Occipital lobe (tissue), 2 donors: ENCODE data around the gene ATOH7. TPM values are rescaled to one million over a fixed set of nuclear protein-coding genes. Genes with fewer than 3 reads are reported as not detected.
"Not testable (repeated sequence)": the region's sequence is repeated elsewhere in the genome, so short reads cannot be mapped to it uniquely, and the experiment has no call there.

Experiments
- DNase-seq: peaks from one replicate; lab custom pipeline; 2025; lab: John Stamatoyannopoulos, UW
- total RNA-seq: library from RNA; depleted of rRNA; stranded (reverse); fragments of >200 nt; gene quantifications from one replicate; pipeline ENCODE4 v1.2.3, GENCODE V29; 2014

ATOH7 gene
- 1.4 TPM for total RNA-seq

DNA sequence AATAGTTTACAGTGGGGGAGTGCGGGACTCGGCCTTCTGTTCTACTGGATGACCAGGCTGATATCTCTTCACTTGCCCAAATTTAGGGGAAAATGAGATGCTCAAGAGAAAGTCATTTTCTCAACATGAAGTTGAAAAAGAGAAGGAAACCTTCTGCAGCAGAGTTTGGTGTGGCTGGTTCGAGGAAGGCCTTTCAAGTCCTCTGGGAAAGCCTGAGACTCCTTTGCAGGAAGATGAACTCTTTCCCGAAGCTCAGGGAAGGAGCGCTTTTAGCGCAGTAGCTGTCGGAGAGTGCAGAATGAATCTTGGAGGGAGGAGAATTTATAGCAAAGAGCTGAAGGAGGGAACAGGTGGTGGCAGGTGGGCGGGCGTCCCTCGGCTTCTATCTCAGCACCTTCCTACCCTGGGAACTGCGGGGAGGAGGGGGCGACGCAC is at the start of gene ATOH7:
Gene ATOH7 (minus strand): TSS at position 297 of the 435 bp plus-strand sequence. CDS start 436 bp downstream, outside the sequence.
- DNase-seq = peak; percentile 16

DNA sequence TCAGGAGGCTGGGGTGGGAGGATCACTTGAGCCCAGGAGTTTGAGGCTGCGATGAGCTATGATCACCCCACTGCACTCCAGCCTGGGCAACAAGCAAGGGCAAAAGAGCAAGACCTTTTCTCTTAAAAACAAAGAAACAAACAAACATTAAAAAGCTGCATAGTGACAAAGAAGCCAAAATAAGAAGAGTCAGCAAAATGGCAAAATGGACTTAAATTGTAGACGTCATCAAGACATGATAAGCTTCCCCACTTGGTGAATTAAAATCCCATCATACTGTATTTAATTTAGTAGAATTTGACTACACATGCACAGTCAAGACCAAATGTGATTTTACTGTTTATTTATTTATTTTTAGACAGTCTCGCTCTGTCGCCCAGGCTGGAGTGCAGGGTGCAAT is 48.8 kb upstream of the ATOH7 start:
- no peak for DNase-seq

DNA sequence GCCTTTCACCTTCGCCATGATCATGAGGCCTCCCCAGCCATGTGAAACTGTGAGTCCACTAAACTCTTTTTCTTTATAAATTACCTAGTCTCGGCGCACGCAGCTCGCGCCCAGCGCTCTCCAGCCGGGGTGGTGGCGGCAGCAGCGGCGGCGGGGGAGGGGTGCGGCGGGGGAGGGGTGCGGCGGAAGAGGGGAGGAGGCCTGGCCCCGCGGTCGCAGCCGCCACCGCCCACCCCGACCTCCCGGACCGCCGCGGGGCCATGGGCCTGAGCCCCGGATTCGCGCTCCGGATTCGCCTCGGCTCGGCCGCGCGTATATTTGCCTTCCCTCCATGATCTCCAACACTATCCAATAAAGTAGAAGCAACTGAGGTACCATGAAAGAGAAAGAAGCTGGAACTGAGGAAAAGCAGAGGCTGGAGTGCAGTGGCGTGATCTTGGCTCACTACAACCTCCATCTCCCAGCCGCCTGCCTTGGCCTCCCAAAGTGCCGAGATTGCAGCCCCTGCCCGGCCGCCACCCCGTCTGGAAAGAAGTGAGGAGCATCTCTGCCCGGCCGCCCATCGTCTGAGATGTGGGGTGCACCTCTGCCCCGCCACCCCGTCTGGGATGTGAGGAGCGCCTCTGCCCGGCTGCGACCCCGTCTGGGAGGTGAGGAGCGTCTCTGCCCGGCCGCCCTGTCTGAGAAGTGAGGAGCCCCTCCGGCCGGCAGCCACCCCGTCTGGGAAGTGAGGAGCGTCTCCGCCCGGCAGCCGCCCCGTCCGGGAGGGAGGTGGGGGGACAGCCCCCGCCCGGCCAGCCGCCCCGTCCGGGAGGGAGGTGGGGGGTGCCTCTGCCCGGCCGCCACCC is 47.2 kb upstream of the ATOH7 start:
- DNase-seq = not testable (repeated sequence)

DNA sequence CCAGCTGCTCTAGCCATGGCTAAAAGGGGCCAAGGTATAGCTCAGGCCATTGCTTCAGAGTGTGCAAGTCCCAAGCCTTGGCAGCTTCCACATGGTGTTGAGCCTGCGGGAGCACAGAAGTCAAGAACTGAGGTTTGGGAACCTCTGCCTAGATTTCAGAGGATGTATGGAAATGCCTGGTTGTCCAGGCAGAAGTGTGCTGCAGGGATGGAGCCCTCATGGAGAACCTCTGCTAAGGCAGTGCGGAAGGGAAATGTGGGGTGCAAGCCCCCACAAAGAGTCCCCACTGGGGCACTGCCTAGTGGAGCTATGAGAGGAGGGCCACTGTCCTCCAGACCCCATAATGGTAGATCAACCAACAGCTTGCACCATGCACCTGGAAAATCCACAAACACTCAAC is 45.9 kb upstream of the ATOH7 start:
- not testable (repeated sequence) for DNase-seq

DNA sequence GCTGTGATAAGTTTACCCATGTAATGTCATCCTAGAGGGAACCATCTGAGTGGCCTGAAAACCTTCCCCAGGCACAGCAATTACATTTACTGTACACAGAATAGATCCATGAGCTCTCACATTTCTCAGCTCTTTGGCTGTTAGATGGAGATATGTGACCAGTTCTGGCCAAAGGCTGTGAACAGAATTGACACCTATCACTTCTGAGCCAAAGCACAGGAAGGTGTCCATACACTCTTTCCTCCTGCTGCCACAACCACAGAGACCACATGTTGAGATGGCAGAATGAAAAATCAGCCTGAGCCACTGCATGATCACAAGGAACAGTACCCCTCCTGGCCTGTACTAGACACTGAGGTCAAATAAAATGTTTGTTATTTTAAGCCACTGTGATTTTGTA is 44.3 kb upstream of the ATOH7 start:
- DNase-seq = no peak

DNA sequence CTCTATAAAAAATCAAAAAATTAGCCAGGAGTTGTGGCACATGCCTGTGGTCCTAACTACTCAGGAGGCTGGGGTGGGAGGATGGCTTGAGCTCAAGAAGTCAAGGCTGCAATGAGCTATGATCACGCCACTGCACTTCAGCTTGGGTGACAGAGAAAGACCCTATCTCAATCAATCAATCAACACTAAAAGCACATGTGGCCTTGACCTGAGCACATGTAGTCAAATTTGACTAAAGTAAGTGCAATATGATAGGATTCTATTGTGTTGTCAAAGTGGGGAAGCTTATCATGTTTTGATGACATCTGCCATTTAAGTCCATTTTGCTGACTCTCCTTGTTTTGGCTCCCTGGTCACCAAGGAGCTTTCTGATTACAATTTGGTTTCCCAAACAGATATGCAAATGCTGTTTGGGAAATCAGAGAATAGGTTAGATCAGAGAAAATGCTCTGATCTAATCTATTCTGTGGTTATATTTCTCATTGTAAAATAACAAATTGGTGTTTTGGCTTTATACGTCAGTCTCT is 43.8 kb upstream of the ATOH7 start:
- no peak for DNase-seq

DNA sequence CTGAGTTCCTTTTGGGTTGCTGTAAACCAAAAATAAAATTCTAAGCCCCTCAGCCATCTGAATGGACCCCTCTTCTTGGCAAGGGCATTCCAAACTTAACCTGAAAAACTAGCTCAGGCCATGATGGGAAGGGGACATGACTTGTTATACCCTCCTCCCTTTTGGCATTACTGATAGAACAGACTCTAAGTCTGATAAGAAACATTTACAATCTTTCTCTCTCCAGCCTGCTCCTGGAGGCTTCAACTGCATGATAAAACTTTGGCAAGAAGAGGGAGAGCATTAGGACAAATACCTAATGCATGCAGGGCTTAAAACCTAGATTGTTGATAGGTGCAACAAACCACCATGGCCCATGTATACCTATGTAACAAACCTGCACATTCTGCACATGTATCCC is 40.9 kb upstream of the ATOH7 start:
- DNase-seq = no peak

DNA sequence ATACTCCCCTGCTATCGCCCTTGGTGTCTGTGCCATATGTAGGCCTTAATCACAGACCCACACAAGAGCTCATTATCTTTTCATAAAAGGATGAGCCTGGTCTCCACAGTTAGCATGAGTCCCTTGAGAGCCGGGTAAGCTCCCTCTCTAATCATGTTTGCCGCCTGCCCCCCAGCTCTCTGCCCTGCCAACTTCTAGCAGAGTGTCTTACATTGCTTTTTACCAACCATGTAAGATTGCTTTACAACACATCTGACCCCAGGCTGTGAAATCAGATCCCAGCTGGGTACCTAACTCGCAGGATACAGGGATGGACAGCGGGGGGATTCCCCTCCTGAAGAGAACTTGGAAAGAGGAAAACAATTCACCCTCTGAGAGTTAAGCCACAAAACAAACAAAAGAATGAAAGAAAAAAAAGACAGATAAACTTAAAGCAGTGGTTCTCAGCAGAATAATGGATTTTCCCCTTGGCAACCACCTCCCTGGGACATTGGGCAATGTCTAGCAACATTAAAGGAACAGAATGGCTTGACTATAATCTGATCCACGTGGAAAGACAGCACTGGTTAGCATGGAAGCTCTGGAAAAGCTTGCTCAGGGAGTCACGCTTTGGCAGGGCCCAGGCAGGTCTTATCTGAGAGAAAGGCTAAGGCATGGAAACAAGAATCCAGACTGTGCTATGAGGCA is 39.4 kb upstream of the ATOH7 start:
- no peak for DNase-seq

DNA sequence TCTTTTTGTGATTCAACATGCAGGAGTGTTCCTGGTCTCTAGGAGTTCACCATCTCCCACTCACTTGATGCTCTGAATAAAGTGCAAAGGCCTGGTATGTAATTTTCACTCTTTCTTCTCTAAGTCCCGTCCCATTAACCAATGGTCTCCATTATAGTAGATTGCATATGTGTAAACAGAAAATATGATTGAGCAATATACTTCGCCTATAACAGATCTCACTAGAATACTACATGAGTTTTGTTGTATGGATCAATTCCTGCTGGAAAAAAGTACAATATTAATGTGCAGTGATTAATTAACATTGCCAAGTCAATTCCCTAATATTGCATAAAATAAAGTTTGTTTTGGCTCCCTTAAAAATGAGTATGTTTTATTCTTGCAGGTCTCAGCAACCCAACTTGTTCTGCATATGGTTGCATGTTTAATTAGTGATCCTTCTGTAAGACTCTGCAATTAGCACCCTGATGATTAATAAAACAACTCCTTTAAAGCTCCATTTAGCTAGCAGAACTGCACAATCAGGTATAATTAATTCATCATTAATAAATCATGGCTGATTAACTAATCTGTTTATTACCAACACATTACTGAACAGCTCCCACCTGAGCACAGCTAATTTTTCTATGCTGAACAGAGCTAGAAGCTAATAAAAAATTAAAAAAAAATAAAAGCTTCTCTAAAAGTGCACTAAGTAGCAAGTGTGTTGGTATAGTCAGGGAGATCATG is 37.8 kb upstream of the ATOH7 start:
- no peak for DNase-seq

DNA sequence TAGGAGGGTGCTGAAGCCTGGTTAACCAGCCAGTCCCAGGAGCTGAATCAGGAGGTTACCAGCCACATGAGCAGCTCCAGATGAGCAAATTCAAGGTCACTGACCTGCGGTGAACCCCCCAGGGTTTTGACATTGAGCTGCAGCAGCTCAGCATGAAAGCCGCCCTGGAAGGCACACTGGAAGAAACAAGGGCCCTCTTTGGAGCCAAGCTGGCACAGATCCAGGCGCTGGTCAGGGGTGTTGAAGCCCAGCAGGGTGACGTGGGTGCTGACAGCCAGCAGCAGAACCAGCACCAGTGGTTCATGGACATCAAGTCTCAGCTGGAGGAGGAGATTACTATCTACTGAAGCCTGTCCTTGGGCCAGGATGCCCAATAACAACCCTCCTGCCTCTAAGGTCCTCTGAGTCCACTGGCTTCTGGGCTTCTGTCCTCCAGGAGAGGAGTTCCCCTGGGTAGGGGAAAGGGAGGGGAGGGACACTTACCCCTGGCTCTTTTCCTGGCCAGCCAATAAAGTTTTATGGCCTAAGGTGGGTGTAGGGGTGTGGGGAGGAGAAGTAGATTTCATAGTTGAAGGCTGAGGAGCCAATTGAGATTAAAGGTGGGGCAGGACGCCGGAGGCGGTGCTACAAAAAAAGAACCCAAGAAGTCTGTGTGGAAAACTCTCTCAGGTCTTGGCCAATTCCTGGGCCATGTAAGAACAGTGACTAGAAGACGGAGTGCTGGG is 29.4 kb upstream of the ATOH7 start:
- DNase-seq = no peak

DNA sequence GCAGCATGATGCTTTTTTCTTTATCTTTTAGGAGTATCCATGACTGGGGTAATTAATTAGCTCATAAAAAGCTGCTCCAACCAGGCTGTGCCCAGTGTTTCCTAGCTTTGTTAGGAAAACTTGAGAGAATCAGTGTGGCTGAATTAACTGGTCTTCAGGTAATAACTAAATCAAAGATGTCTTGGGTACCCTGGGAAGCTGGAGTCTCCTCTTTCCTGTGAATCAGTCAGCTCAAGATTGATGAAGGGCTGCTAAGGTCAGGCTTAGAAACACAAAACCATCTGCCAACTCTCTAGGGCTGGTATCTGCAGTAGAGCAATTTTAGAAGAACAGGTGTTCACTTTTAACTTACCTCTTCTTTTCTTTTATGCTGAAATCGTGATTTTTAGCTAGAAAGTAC is 21.4 kb upstream of the ATOH7 start:
- DNase-seq = no peak

DNA sequence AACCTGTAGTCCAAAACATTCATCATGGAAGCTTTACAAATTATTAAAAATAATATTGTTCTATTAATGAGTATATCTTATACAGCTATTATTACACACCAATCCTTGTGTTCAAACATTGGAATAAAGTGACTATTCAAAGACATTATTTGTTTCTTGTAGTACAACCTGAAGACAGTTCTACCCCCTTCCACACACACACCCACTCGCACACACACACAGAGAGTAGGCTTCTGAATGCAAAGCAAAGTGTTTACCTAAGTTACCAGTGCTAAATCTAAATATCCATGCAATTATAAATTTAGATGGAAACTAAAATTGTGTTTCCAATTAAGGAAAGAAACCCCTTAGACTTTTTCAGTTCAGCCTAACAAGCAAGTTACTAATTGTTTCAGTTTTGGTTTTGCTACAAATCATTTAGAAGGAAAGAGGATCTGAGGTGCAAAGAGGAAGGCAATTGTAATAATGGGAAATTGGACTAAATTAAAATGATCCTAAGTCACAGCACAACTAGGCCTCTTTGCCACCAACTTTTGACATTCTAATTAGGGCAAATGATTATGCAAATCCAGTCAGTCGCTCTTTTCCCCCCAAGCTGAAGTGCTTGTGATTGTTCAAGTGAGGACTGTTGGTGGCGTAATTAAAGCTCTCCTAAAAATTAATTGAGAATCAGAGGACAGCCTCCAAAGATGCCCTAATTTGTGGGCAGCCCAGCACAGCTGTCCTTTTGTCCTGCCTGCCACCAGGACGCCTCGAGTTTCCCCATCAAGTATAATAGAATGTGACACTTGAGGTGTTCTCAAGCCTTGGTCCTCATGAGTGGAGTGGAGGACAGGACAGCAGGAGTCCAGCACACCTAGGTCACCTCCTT is 19.9 kb upstream of the ATOH7 start:
- DNase-seq = no peak

DNA sequence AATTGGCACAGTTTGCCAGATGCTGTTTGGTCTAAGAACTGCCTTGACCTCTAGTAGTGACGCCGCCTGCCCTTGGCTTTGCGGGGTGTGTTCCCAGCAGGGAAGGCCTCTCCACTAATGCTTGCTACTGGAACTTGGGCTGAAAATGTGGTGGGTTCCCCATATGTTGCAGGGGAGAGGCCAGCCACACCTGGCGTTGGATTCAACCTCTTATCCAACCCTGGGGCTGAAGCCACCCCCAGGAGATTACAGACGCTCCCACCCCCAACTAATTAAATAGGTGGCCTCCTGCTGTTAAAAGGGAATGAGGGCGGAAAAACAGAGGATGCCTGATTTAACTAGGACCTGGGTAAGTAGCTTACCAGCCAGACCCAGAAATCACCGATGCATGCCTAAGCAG is 19.2 kb upstream of the ATOH7 start:
- no peak for DNase-seq

DNA sequence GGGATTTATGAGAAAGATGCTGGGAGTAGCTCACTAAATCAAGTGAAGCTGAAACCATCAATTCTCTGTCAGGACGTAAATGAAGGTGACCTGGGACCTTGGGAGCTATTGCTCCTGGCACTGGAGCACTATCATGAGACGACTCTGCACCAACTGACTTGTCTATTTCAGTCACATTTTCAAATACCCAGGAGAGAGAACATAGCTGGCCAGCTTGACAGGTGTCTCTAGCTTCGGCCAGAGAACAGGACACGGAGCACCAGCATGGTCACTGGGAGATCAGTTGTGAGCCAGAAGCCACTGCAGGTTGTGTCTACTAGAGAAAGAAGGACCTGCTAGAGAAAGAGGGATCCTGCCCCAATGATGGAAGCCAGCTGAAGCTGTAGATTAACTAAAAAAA is 17.4 kb upstream of the ATOH7 start:
- DNase-seq = no peak

DNA sequence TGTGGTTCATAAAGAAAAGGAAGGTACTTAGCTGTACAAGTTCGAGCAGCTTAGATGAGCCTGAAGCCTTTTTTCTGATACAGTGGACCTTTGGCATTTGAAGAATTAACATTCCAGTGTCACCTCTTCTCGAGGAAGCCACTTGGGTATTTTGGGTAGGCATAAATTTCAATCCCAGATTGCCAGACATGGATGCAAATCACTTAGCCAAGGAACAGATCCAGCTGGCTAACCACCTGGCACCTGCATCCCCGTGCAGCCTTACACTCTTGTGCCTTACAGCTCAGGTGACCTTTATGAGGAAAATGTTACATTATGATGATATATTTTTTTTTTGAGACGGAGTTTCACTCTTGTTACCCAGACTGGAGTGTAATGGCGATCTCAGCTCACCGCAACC is 16.0 kb upstream of the ATOH7 start:
- DNase-seq = no peak

DNA sequence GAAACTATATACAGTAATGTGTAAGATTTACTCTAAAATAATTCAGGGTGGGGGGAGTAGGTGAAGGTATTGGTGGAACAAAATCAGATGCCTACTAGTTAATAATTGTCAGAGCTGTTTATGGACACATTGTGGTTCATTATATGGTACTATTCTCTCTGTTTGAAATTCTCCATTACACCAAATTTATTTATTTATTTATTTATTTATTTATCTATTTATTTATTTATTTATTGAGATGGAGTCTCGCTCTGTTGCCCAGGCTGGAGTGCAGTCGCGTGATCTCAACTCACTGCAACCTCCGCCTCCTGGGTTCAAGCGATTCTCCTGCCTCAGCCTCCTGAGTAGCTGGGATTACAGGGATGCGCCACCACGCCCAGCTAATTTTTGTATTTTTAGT is 14.5 kb upstream of the ATOH7 start:
- not testable (repeated sequence) for DNase-seq

DNA sequence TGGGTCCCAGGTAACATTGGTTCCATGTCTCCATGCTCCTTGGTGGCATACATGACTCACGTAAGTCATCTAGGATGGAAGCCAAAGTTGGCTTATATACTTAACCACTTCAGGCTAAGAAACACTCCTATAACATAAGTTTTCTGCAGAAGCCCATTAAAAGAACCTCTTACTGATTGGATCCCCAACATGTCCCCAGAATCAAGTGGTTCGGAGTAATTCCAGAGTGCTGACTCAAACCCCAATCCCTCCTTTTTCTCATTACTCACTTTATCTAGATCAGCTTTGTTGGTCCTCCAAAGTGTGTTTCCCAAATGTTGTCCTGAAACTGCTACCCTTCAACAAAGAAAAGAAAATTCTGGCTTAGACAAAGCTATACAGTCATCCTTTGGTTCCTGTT is 10.1 kb upstream of the ATOH7 start:
- DNase-seq = no peak

DNA sequence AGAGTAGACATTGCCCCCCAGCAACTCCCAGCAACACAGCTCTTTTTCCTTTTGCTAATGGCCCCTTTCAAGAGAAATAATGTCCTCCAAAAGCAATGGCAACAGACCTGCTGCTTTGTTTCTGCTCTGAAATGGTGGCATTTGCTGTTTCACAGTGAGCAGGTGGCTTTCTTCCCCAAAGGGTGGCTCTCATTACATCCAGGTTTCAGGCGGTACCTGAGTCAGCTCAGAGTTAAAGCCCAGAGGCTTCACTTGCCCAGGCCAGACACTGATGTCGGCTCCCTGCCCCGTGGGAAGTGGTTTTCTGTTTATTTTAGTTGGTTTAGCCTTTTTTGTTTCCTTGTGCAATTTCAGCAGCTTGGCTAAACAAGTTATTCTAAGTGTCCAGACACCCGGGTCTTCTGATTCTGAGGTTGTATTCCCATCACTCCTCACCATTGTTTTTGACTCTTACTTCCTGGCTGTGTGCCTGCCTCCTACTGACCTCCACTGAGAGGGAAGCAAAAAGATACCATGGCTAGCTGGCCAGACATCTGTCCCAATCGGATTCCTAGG is 7.8 kb upstream of the ATOH7 start:
- DNase-seq = no peak

DNA sequence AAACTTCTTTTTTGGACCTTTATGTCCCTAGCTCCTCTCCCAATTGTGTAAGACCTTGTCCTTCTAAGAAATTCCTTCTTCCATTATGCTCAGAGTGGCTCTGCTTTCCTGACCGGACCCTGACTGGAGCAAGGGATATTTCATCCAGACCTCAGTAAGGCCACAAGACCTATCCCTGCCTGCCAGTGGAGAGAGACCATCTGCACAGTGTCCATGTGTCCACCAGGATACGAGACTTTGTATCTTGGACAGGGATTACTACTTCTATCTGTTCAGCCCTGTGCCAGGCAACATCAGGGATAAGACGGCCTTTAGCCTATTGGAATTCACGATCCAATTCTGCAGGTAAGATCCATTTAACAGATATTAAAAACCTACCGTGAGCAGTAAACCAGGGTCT is 7.2 kb upstream of the ATOH7 start:
- DNase-seq = no peak

DNA sequence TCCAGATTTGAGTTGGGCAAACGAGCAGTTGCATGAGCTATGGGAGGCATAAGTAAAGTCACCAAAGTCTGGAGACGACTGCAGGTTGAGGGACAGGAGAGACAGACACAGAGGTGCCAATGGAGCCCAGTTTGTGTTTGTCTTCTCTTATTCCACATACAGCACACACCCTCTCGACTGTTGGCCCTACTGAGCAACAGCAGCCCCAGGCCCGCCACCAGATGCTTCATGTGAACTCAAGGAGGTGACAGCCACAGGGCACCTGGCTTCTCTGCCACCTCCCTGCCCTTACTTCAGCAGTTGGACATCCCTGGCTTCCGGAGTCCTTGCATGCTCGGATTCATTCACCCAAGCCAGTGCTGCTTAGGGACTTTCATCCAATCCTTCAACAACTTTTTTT is 6.5 kb upstream of the ATOH7 start:
- DNase-seq = no peak
